HFF-Myc (cell line): ENCODE measurements around the gene HSDL1.

Experiments used
- DNase-seq: peaks from one replicate; pipeline ENCODE4 v3.0.0-alpha.2; 2011; ENCODE audit warnings: low read depth; ENCODE audit errors: extremely low read depth
- H3K4me3 ChIP-seq: replicated peaks from 2 replicates; pipeline ENCODE4 v1.5.1; 2011; ENCODE audit warnings: low read depth, mild to moderate bottlenecking, control low read depth, low read length
- CTCF ChIP-seq: IDR thresholded peaks from 2 replicates; pipeline ENCODE4 v1.5.1; 2012; ENCODE audit warnings: mild to moderate bottlenecking, low read depth, low read length, control low read depth; ENCODE audit errors: missing control alignments

Gene HSDL1

DNA sequence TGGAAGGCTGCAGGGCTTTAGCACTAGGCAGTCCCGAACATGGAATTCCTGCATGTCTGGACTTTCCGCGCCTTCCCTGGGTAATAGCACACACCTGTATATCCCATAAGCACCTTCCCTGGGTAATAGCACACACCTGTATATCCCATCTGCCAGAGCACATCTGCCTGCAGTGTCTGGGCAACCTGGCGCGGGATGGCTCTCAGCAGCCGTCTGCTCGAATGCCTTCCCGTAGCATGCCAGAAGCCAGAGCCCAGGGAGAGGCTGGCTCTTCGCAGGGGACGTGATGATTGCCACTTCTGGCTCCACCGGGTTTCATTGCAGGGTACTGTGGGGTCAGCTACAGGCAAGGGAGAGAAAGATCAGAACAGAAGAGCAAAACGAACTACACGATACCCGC lies 49.5 kb downstream of the HSDL1 start:
- no peak overlapping the region for H3K4me3 ChIP-seq
- no peak for TF ChIP-seq CTCF
- DNase-seq: no peak

GRCh38 chr16:84093879-84094270 lies 51.1 kb downstream of the HSDL1 start:
- TF ChIP-seq CTCF: no peak
- no peak overlapping the region for H3K4me3 ChIP-seq
- DNase-seq: no peak

GRCh38 chr16:84093120-84093878 lies 51.7 kb downstream of the HSDL1 start:
- no peak overlapping the region for H3K4me3 ChIP-seq
- no peak for TF ChIP-seq CTCF

GRCh38 chr16:84091460-84091859 lies 53.5 kb downstream of the HSDL1 start:
- TF ChIP-seq CTCF: no peak
- H3K4me3 ChIP-seq: no peak overlapping the region
- DNase-seq: no peak

More at GRCh38 chr16:84093120-84093878, 51.7 kb downstream of the HSDL1 start:
- no peak for DNase-seq

DNA sequence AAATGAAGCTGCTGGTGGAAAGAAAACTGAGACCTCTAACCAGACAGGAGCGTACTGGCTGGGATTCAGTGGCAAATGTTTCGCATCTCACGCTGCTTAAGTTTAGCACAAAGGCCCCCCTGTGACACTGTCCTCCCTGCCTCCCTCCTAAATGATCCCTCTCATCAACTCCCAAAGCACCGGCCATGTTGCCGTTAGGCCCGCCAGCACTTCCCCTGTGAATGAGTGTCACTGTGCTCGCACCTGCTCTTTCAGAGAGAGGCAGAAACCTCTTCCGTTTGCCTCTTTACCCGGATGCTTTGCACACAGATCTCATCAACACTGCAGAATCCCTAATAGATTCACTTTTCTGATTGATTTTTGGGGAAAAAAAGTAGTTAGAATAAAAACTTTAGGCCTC lies 54.8 kb downstream of the HSDL1 start:
- no peak for DNase-seq
- H3K4me3 ChIP-seq: no peak overlapping the region
- TF ChIP-seq CTCF: no peak

DNA sequence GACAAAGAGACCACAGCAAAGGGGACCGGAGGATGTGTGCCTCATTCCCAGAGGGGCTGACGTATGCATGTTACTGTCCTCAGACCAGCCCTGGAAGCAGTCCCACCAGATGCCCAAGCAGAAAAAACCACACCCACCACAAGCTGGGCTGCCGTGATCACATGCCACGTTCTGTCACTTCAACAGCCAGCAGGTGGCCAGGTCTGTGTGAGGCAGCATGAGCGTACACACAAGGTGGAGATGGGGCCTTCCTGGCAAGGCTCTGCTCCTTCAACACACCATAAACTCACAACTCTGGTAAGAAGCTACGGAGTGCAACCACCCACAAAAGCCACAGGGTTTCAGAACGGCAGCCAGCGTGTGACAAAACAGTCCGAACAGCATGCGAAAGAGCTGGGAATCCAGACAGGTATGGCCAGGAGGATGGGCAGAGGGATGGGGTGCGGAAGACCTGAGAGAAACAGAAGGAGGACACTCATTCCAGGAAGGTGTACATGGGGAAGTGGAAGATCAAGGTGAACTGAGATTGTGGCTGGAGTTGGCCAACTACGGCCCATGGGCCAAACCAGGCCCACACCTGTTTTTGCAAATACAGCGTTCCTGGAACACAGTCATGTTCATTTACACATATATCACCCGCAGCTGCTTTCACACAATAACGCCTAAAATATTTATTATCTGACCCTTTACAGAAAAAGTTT lies 56.1 kb downstream of the HSDL1 start:
- no peak overlapping the region for H3K4me3 ChIP-seq
- no peak for DNase-seq
- no peak for TF ChIP-seq CTCF
